HepG2 (cell line): ENCODE data around the gene C19orf18. TPM values are rescaled to one million over a fixed set of nuclear protein-coding genes. Genes with fewer than 3 reads are reported as not detected.
A peak's percentile ranks its signal among the peaks of the same experiment; 100 is the strongest.

Experiments
- DMAP1 ChIP-seq: IDR thresholded peaks from 2 replicates; pipeline ENCODE4 v1.6.1; 2016
- HDAC1 ChIP-seq: sonication (generic); formaldehyde crosslinking; IDR thresholded peaks from 2 replicates; pipeline ENCODE4 v1.5.1; 2020; ENCODE audit warnings: mild to moderate bottlenecking, missing genetic modification reagents
- HIC2 ChIP-seq: sonication (generic); formaldehyde crosslinking; IDR thresholded peaks from 2 replicates; pipeline ENCODE4 v1.9.0; 2022; ENCODE audit warnings: low read depth, missing genetic modification reagents
- JDP2 ChIP-seq: sonication (generic); formaldehyde crosslinking; IDR thresholded peaks from 2 replicates; pipeline ENCODE4 v1.8.1; 2022; ENCODE audit warnings: missing genetic modification reagents, borderline replicate concordance
- JUN ChIP-seq: sonication (generic); formaldehyde crosslinking; IDR thresholded peaks from 2 replicates; pipeline ENCODE4 v1.4.0; 2020; ENCODE audit warnings: mild to moderate bottlenecking, missing genetic modification reagents
- JUND ChIP-seq: sonication (generic); formaldehyde crosslinking; IDR thresholded peaks from 2 replicates; pipeline ENCODE4 v1.8.0; 2022; ENCODE audit warnings: mild to moderate bottlenecking, missing genetic modification reagents
- MAFG ChIP-seq: sonication (generic); formaldehyde crosslinking; IDR thresholded peaks from 2 replicates; pipeline ENCODE4 v1.5.1; 2020; ENCODE audit warnings: mild to moderate bottlenecking, missing genetic modification reagents
- MED1 ChIP-seq: sonication (generic); formaldehyde crosslinking; IDR thresholded peaks from 2 replicates; pipeline ENCODE4 v1.4.0; 2020; ENCODE audit warnings: missing genetic modification reagents
- NR2F2 ChIP-seq: IDR thresholded peaks from 2 replicates; pipeline ENCODE4 v1.6.1; 2012; ENCODE audit warnings: low read depth, inconsistent platforms, borderline replicate concordance
- NR2F6 ChIP-seq, 2 experiments: IDR thresholded peaks; 2 replicates each; pipeline ENCODE4 v1.6.1; 2016; ENCODE audit warnings: antibody characterized with exemption in 1 of 2, mild to moderate bottlenecking in 1 of 2
- RBFOX2 ChIP-seq: fragments of 200-400 bp; formaldehyde crosslinking; IDR thresholded peaks from 2 replicates; pipeline ENCODE4 v1.6.1; 2017; ENCODE audit warnings: low read depth, mild to moderate bottlenecking, low read length
- RFX1 ChIP-seq: fragments of 450-650 bp; IDR thresholded peaks from 2 replicates; pipeline ENCODE4 v1.6.1; 2017
- RFXAP ChIP-seq: sonication (generic); formaldehyde crosslinking; IDR thresholded peaks from 2 replicates; pipeline ENCODE4 v1.4.0; 2020; ENCODE audit warnings: missing genetic modification reagents, borderline replicate concordance
- SMARCC2 ChIP-seq: fragments of 450-650 bp; IDR thresholded peaks from 2 replicates; pipeline ENCODE4 v1.6.1; 2017; ENCODE audit warnings: antibody characterized with exemption, mild to moderate bottlenecking
- SNAPC2 ChIP-seq: sonication (generic); formaldehyde crosslinking; IDR thresholded peaks from 2 replicates; pipeline ENCODE4 v1.8.1; 2022; ENCODE audit warnings: mild to moderate bottlenecking, missing genetic modification reagents
- TBX2 ChIP-seq: sonication (generic); formaldehyde crosslinking; IDR thresholded peaks from 2 replicates; pipeline ENCODE4 v1.5.0; 2020; ENCODE audit warnings: missing genetic modification reagents, mild to moderate bottlenecking, borderline replicate concordance
- TFDP1 ChIP-seq: IDR thresholded peaks from 2 replicates; pipeline ENCODE4 v1.6.1; 2016; ENCODE audit warnings: missing compliant biosample characterization, missing genetic modification reagents, borderline replicate concordance
- ZBTB14 ChIP-seq: sonication (generic); formaldehyde crosslinking; IDR thresholded peaks from 2 replicates; pipeline ENCODE4 v1.4.0; 2020; ENCODE audit warnings: missing genetic modification reagents
- ZFYVE20 ChIP-seq: sonication (generic); formaldehyde crosslinking; IDR thresholded peaks from 2 replicates; pipeline ENCODE4 v1.8.0; 2023; ENCODE audit warnings: low read depth, mild to moderate bottlenecking, moderate library complexity, missing genetic modification reagents, borderline replicate concordance
- ZNF225 ChIP-seq: sonication (generic); formaldehyde crosslinking; IDR thresholded peaks from 2 replicates; pipeline ENCODE4 v1.4.0; 2020; ENCODE audit warnings: mild to moderate bottlenecking, missing genetic modification reagents
- ZNF275 ChIP-seq: sonication (generic); formaldehyde crosslinking; IDR thresholded peaks from 2 replicates; pipeline ENCODE4 v1.8.0; 2022; ENCODE audit warnings: missing genetic modification reagents, mild to moderate bottlenecking, inconsistent platforms, borderline replicate concordance
- ZNF33B ChIP-seq: sonication (generic); formaldehyde crosslinking; IDR thresholded peaks from 2 replicates; pipeline ENCODE4 v1.5.1; 2020; ENCODE audit warnings: mild to moderate bottlenecking, missing genetic modification reagents
- ZNF446 ChIP-seq: sonication (generic); formaldehyde crosslinking; IDR thresholded peaks from 2 replicates; pipeline ENCODE4 v1.5.0; 2020; ENCODE audit warnings: mild to moderate bottlenecking, missing genetic modification reagents
- ZNF552 ChIP-seq: sonication (generic); formaldehyde crosslinking; IDR thresholded peaks from 2 replicates; pipeline ENCODE4 v1.9.0; 2022; ENCODE audit warnings: missing genetic modification reagents, mild to moderate bottlenecking, borderline replicate concordance
- ZNF563 ChIP-seq: sonication (generic); formaldehyde crosslinking; IDR thresholded peaks from 2 replicates; pipeline ENCODE4 v1.8.0; 2022; ENCODE audit warnings: mild to moderate bottlenecking, moderate library complexity, missing genetic modification reagents
- ZNF766 ChIP-seq: sonication (generic); formaldehyde crosslinking; IDR thresholded peaks from 2 replicates; pipeline ENCODE4 v1.5.0; 2020; ENCODE audit warnings: missing genetic modification reagents, borderline replicate concordance
- ZSCAN30 ChIP-seq: sonication (generic); formaldehyde crosslinking; IDR thresholded peaks from 2 replicates; pipeline ENCODE4 v1.5.0; 2020; ENCODE audit warnings: mild to moderate bottlenecking, missing genetic modification reagents
- polyA plus RNA-seq, 8 experiments: library from polyadenylated mRNA; depleted of rRNA in 3 of 8; stranded (reverse) in 7 of 8; unstranded in 1 of 8; fragments of >200 nt; fragmentation: Illumina TruSeq in 4 of 8; extraction: Trizol in 4 of 8; gene quantifications; 2 replicates each; pipeline versions ENCODE4 v1.2.1 to v1.2.3, GENCODE V29; 2011 to 2016; ENCODE audit warnings: low read depth in 4 of 8, missing spikeins in 1 of 8, mixed read lengths in 1 of 8; ENCODE audit not compliant: insufficient read depth in 1 of 8
- total RNA-seq, 5 experiments: library from RNA; depleted of rRNA; stranded (reverse); fragments of >200 nt; fragmentation: Illumina TruSeq; extraction: Trizol; gene quantifications; 2 replicates each; pipeline ENCODE4 v1.2.3, GENCODE V29; 2016; ENCODE audit warnings: low read depth in 1 of 5

The C19orf18 gene
- total and polyA plus RNA-seq, 2 of the 13 experiments (the other 11 are each of a cell fraction or from before 2014, with no cell fraction given): 0.38 to 0.55 TPM

GRCh38 chr19:57947419-57948134, 26.8 kb downstream of the C19orf18 start, which contains the start of gene ZNF256 (continued):
- TF ChIP-seq NR2F2: no peak
- TF ChIP-seq ZNF275 (CRISPR knock-in tag): no peak
- TF ChIP-seq ZNF563: peak; percentile 65; the same call in 1 of the 2 replicates
- no peak for TF ChIP-seq SNAPC2
- TF ChIP-seq JUN (CRISPR knock-in tag): 0 out of 2 replicates have a peak, but pooled peaks have one; percentile 38
- TF ChIP-seq ZNF446 (CRISPR knock-in tag): no peak
- peak; percentile 66; the same call in 1 of the 2 replicates for TF ChIP-seq RBFOX2
- no peak for TF ChIP-seq ZSCAN30 (CRISPR knock-in tag)
- no peak for TF ChIP-seq JDP2
- no peak for TF ChIP-seq JUND (CRISPR knock-in tag)
- no peak for TF ChIP-seq HIC2 (CRISPR knock-in tag)
- peak; percentile 59; the same call in 1 of the 2 replicates for TF ChIP-seq DMAP1
- TF ChIP-seq ZFYVE20 (CRISPR knock-in tag): no peak
- no peak for TF ChIP-seq ZBTB14 (CRISPR knock-in tag)
- TF ChIP-seq RFXAP (CRISPR knock-in tag): 0 out of 2 replicates have a peak, but pooled peaks have one; percentile 28
- 0 out of 2 replicates have a peak, but pooled peaks have one; percentile 68 for TF ChIP-seq ZNF766
- no peak for TF ChIP-seq SMARCC2
- TF ChIP-seq MAFG (CRISPR knock-in tag): no peak
- TF ChIP-seq ZNF552 (CRISPR knock-in tag): no peak
- TF ChIP-seq MED1 (CRISPR knock-in tag): no peak
- TF ChIP-seq TFDP1 (CRISPR knock-in tag): peak; percentile 96
- TF ChIP-seq ZNF33B: no peak
- no peak for TF ChIP-seq RFX1
- TF ChIP-seq ZNF225: no peak
- TF ChIP-seq NR2F6 (IDR thresholded peaks at IDR 0.05): no peak
- TF ChIP-seq NR2F6 (CRISPR knock-in tag; IDR thresholded peaks at IDR 0.05): peak; percentile 52; the same call in 1 of the 2 replicates
- TF ChIP-seq TBX2: peak; percentile 76
- peak; percentile 92 for TF ChIP-seq HDAC1 (CRISPR knock-in tag)
